Pericardium fibroblast (primary cell): Measurements from ENCODE around the gene TAP1. TPM values are rescaled to one million over a fixed set of nuclear protein-coding genes. Genes with fewer than 3 reads are reported as not detected.

Experiments used
- total RNA-seq: library from RNA; depleted of rRNA; stranded (reverse); fragments of >200 nt; gene quantifications from 2 replicates; pipeline ENCODE4 v1.2.3, GENCODE V29; 2015

The TAP1 gene, protein sequence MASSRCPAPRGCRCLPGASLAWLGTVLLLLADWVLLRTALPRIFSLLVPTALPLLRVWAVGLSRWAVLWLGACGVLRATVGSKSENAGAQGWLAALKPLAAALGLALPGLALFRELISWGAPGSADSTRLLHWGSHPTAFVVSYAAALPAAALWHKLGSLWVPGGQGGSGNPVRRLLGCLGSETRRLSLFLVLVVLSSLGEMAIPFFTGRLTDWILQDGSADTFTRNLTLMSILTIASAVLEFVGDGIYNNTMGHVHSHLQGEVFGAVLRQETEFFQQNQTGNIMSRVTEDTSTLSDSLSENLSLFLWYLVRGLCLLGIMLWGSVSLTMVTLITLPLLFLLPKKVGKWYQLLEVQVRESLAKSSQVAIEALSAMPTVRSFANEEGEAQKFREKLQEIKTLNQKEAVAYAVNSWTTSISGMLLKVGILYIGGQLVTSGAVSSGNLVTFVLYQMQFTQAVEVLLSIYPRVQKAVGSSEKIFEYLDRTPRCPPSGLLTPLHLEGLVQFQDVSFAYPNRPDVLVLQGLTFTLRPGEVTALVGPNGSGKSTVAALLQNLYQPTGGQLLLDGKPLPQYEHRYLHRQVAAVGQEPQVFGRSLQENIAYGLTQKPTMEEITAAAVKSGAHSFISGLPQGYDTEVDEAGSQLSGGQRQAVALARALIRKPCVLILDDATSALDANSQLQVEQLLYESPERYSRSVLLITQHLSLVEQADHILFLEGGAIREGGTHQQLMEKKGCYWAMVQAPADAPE
- total RNA-seq, result 15.9 and 19.5 TPM in 2 replicates

DNA sequence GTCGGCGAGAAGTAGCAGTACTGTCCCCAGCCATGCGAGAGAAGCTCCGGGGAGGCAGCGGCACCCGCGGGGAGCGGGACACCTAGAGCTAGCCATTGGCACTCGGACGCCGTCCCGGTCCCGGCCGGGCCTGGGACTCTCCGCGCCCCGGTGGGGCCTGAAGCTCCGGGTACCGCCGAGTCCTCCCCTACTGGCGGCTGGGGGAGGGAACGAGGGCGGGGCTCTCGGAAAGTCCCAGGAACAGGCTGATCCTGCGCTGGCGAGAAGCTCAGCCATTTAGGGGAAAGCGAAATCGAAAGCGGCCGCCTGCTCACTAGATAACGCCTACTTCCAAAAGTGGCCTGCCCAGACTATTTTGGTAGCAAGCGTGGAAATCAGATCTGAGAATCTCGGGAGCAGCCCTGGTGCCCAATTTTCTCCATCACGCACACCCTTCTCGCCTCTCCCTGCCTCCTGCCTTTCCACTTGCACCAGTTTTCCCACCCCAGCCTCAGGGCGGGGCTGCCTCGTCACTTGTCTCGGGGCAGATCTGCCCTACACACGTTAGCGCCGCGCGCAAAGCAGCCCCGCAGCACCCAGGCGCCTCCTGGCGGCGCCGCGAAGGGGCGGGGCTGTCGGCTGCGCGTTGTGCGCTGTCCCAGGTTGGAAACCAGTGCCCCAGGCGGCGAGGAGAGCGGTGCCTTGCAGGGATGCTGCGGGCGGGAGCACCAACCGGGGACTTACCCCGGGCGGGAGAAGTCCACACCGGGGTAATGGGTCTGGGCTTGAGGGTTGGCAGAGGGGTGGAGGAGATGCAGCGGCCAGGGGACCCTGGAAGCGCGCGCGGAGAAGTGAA, at the start of gene TAP1, which contains the start of gene PSMB9:
TSS of gene TAP1 (minus strand) at position 164 of the 835 bp plus-strand sequence. CDS start at position 96, 68 bp downstream.
TSS of gene PSMB9 (plus strand) at position 652 of the 835 bp plus-strand sequence. CDS start at position 690, 38 bp downstream.

DNA sequence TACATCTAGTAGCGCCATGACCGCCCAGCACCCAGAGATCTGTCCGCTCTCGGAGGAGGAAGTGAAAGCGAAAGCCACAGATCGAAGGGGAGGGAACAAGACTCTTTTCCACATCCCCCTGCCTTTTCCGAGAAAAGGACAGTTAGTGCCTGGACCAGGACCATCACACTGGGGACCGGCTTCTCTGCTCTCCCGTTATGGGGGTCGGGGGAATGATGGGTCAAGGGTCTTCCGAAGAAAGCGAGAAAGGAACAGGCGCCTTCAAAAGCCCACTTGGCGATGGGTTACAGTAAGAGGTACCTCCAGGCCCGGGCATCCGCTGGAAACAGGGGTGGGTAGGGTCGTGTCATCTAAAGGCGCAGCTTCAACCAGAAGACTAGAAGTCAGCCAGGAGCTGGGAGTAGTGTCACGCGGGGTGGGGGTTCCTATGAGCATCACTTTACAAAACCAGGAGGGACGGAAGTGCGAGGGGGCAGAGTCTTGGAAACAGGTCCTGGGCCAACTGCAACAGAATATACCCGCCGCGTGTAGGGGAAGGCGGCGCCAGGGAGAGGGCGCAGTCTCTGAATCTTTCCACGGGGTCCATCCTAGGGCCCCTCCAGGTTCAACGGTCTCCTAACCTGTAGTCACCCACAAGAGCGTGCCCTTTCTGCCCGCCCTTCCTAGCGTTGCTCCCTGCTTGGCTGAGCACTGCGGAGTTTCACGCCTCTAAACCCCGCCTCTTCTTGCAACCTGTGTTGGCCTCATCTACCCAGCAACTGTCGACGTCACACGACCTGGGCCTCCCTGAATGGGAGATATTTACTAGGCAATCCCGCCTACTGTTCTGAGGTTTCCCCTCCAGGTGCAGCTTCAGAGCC, 9.3 kb downstream of the TAP1 start, which contains the start of gene PSMB8:
TSS of gene PSMB8 (minus strand) at position 69 of the 860 bp plus-strand sequence. CDS start at position 18, 51 bp downstream.

DNA sequence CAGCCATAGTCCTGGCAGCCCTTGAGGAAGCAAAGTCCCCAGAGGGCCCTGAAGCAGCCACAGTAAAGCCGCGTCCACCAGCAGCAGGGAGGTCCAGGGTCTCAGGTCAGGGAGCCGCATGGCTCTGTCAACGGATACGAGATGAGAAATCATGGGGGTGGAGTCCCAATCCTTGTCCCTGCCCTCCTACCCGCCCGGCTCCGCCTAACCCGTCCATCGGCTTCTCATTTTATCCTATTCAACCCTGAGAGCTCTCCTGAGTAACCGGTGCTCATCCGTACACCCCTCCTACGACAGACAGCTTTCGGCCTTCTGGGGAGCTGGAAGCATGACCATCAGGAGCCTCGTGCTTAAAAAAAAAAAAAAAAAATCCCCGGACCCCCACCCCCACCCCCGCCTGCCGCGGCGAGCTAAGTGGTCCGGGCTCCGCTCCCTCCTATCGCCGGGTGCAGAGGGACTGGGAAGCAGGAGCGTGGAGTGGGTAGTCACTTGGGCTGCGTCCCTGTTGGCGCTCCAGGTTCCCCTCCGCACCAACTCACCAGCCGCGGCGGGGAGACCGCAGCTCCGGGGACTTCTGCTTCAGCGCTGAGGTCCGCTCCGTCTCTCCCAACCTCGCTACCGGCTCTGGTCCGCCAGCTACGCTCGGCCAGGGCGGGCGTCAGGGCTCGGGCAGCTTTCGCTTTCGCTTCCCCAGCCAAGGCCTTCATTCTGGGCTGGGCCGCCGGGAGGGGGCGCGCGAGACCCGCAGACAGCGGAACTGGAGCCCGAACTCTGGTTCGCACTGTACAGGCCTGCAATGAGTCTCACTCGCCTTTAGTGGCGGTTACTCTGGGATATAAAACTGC, 15.2 kb downstream of the TAP1 start, which contains the start of gene TAP2:
TSS of gene TAP2 (minus strand) at position 626 of the 845 bp plus-strand sequence. CDS start at position 120, 506 bp downstream.

DNA sequence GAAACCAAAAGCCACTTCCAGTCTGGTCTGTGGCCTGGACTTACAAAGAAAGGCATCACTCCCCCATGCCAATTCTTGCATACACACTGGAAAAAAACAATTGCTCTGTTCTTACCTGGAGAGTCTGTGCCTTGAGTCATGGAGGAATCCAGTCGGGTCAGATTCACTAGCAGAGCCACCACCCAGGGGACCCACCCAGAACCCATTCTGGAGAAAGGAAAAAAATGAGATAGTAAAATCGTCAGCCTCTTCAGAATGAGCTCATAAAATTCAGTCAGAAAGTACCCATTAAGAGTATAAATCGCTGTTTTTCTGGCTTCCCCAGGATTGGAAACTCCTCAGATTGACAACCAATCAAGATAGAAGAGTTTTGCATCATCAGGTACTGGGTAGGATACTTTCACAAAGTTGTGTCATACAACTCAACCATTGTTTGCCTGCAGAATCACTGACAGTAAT, 36.7 kb downstream of the TAP1 start, which contains the start of gene HLA-DOB:
TSS of gene HLA-DOB (minus strand) at position 257 of the 459 bp plus-strand sequence. CDS start at position 206, 51 bp downstream.

Other genes starting within 250 kb of the TAP1 start
- not detected in 2 replicates for gene HLA-DQA1, start 216.3 kb downstream of the TAP1 start, total RNA-seq
- gene HLA-DQB1, start 187.0 kb downstream of the TAP1 start, total RNA-seq, result not detected in 2 replicates
- not detected in 2 replicates for gene HLA-DQA2, start 112.3 kb downstream of the TAP1 start, total RNA-seq
- gene HLA-DQB2, start 90.2 kb downstream of the TAP1 start, total RNA-seq, result not detected in 2 replicates
- 2.2 TPM in 1 of 2 replicates, not detected in the other for gene HLA-DOB, start 36.7 kb downstream of the TAP1 start, total RNA-seq
- gene TAP2, start 15.0 kb downstream of the TAP1 start, total RNA-seq, result 6.3 and 6.6 TPM in 2 replicates
- 32.7 and 68.0 TPM in 2 replicates for gene PSMB8, start 9.7 kb downstream of the TAP1 start, total RNA-seq
- gene PSMB9, start 488 bp upstream of the TAP1 start, total RNA-seq, result 11.1 and 18.1 TPM in 2 replicates
- gene HLA-DMB, start 87.3 kb upstream of the TAP1 start, total RNA-seq, result 0.23 TPM in 1 of 2 replicates, not detected in the other
- gene HLA-DMA, start 99.4 kb upstream of the TAP1 start, total RNA-seq, result 4.3 and 7.8 TPM in 2 replicates
- gene BRD2, start 114.9 kb upstream of the TAP1 start, total RNA-seq, result 83.6 and 109 TPM in 2 replicates
- not detected in 2 replicates for gene HLA-DOA, start 155.9 kb upstream of the TAP1 start, total RNA-seq
- 1.6 and 5.1 TPM in 2 replicates for gene HLA-DPA1, start 219.9 kb upstream of the TAP1 start, total RNA-seq
- 7.7 and 7.8 TPM in 2 replicates for gene HLA-DPB1, start 222.3 kb upstream of the TAP1 start, total RNA-seq